Ramos (cell line): Measurements from ENCODE around the gene PROM1.

Experiments used
- in situ Hi-C: fragments of 300-500 bp; cut with MboI; formaldehyde crosslinking; loops from one replicate; pipeline ENCODE4 v1.14.3; 2022; ENCODE audit warnings: low sequenced_read_pairs; ENCODE audit not compliant: unreplicated experiment

PROM1 gene

GRCh38 chr4:15961781-15962510 is 121.9 kb downstream of the PROM1 start:
- in situ Hi-C loops = loop anchor here (25.0 kb wide), 2 partner anchors 500 to 725 kb away; partner anchors contain the start of gene CC2D2A

- in situ Hi-C loops = loop anchor here (10.0 to 25.0 kb wide), 3 partner anchors 224 to 721 kb away; partner anchors contain the start of gene CC2D2A
Measured at GRCh38 chr4:15958562-15958961, 125.3 kb downstream of the PROM1 start.

- in situ Hi-C loops = loop anchor here (10.0 to 25.0 kb wide), 3 partner anchors 222 to 719 kb away; partner anchors contain the start of gene CC2D2A
Measured at GRCh38 chr4:15956179-15956850, 127.5 kb downstream of the PROM1 start.

- in situ Hi-C loops = loop anchor here (10.0 to 25.0 kb wide), 3 partner anchors 221 to 718 kb away; partner anchors contain the start of gene CC2D2A
Measured at GRCh38 chr4:15955670-15956069, 128.2 kb downstream of the PROM1 start.

- in situ Hi-C loops = loop anchor here (10.0 to 25.0 kb wide), 3 partner anchors 219 to 716 kb away; partner anchors contain the start of gene CC2D2A
Measured at GRCh38 chr4:15953625-15954024, 130.2 kb downstream of the PROM1 start.

GRCh38 chr4:15951781-15952180 is 132.0 kb downstream of the PROM1 start:
- in situ Hi-C loops = loop anchor here (10.0 to 25.0 kb wide), 3 partner anchors 217 to 714 kb away; partner anchors contain the start of gene CC2D2A

- in situ Hi-C loops = no loop called here
Measured at GRCh38 chr4:15948826-15949225, 135.0 kb downstream of the PROM1 start.

GRCh38 chr4:15947684-15948083 is 136.1 kb downstream of the PROM1 start:
- in situ Hi-C loops = no loop called here

GRCh38 chr4:15945516-15945915 is 138.3 kb downstream of the PROM1 start:
- in situ Hi-C loops = no loop called here

GRCh38 chr4:15944895-15945294 is 138.9 kb downstream of the PROM1 start:
- in situ Hi-C loops = no loop called here

- in situ Hi-C loops = no loop called here
Measured at GRCh38 chr4:15942283-15942682, 141.5 kb downstream of the PROM1 start.

GRCh38 chr4:15938640-15939039 is 145.2 kb downstream of the PROM1 start, which contains the start of gene FGFBP1:
Gene FGFBP1, minus strand, starts transcription at chr4:15938740. Its CDS starts 2,108 bp downstream, at chr4:15936632.
- in situ Hi-C loops = no loop called here

- in situ Hi-C loops = no loop called here
Measured at GRCh38 chr4:15938182-15938581, 145.6 kb downstream of the PROM1 start.

- in situ Hi-C loops = no loop called here
Measured at GRCh38 chr4:15936495-15936894, 147.3 kb downstream of the PROM1 start.

- in situ Hi-C loops = no loop called here
Measured at GRCh38 chr4:15935504-15936402, 148.1 kb downstream of the PROM1 start.

GRCh38 chr4:15934259-15934658 is 149.6 kb downstream of the PROM1 start:
- in situ Hi-C loops = no loop called here

GRCh38 chr4:15931451-15932210 is 152.2 kb downstream of the PROM1 start:
- in situ Hi-C loops = no loop called here

GRCh38 chr4:15930314-15930713 is 153.5 kb downstream of the PROM1 start:
- in situ Hi-C loops = no loop called here

GRCh38 chr4:15929540-15929939 is 154.3 kb downstream of the PROM1 start:
- in situ Hi-C loops = no loop called here
